ENCODE data around the gene ARHGEF25. TPM values are rescaled to one million over a fixed set of nuclear protein-coding genes. Genes with fewer than 3 reads are reported as not detected.
"Not testable (repeated sequence)": the region's sequence is repeated elsewhere in the genome, so short reads cannot be mapped to it uniquely, and the experiment has no call there.

The ARHGEF25 gene
- polyA plus RNA-seq (ENCODE audit: insufficient read length): 30.5 TPM
- long read RNA-seq, donor 1, partial matches to known transcripts: 8 of 11 reads
- long read RNA-seq, donor 1, other reads (novel, unspliced or antisense): 0 of 11 reads
- long read RNA-seq, donor 2, partial matches to known transcripts: 10 of 11 reads
- long read RNA-seq, donor 2, other reads (novel, unspliced or antisense): 0 of 11 reads
- long read RNA-seq, donor 3: 0 reads
- long read RNA-seq, donor 4: 0 reads
- long read RNA-seq, donor 5, partial matches to known transcripts: 13 of 15 reads
- long read RNA-seq, donor 5, other reads (novel, unspliced or antisense): 0 of 15 reads
- long read RNA-seq, donor 6, partial matches to known transcripts: 9 of 14 reads
- long read RNA-seq, donor 6, other reads (novel, unspliced or antisense): 0 of 14 reads
- long read RNA-seq, donor 7, partial matches to known transcripts: 12 of 16 reads
- long read RNA-seq, donor 7, other reads (novel, unspliced or antisense): 0 of 16 reads
- long read RNA-seq, donor 8, partial matches to known transcripts: 6 of 6 reads
- long read RNA-seq, donor 8, other reads (novel, unspliced or antisense): 0 of 6 reads

GRCh38 chr12:57611108-57611826 is at the start of gene ARHGEF25:
TSS of gene ARHGEF25 (plus strand) at chr12:57611435. CDS start at chr12:57611895, 460 bp downstream.
- peak; percentile 75 for DNase-seq

GRCh38 chr12:57563358-57563757 is 47.9 kb upstream of the ARHGEF25 start:
- no peak for DNase-seq

GRCh38 chr12:57564178-57564740 is 47.0 kb upstream of the ARHGEF25 start:
- DNase-seq: no peak

- DNase-seq: no peak
Observed at GRCh38 chr12:57568838-57569237, 42.4 kb upstream of the ARHGEF25 start.

GRCh38 chr12:57569858-57570257 is 41.4 kb upstream of the ARHGEF25 start:
- DNase-seq: no peak

GRCh38 chr12:57570438-57570837 is 40.8 kb upstream of the ARHGEF25 start:
- not testable (repeated sequence) for DNase-seq

- no peak for DNase-seq
Observed at GRCh38 chr12:57571926-57572762, 39.1 kb upstream of the ARHGEF25 start.

- DNase-seq: no peak
Observed at GRCh38 chr12:57574795-57575194, 36.4 kb upstream of the ARHGEF25 start.

- no peak for DNase-seq
Observed at GRCh38 chr12:57575771-57576612, 35.2 kb upstream of the ARHGEF25 start.

- DNase-seq: no peak
Observed at GRCh38 chr12:57576613-57577160, 34.5 kb upstream of the ARHGEF25 start.

- DNase-seq: no peak
Observed at GRCh38 chr12:57577981-57578758, 33.1 kb upstream of the ARHGEF25 start.

GRCh38 chr12:57579011-57579410 is 32.2 kb upstream of the ARHGEF25 start:
- no peak for DNase-seq

GRCh38 chr12:57579677-57580465 is 31.4 kb upstream of the ARHGEF25 start:
- DNase-seq: no peak

GRCh38 chr12:57580466-57580795 is 30.8 kb upstream of the ARHGEF25 start:
- DNase-seq: no peak

- DNase-seq: no peak
Observed at GRCh38 chr12:57581802-57582201, 29.4 kb upstream of the ARHGEF25 start.

- no peak for DNase-seq
Observed at GRCh38 chr12:57582440-57582839, 28.8 kb upstream of the ARHGEF25 start.

- DNase-seq: peak; percentile 75
Observed at GRCh38 chr12:57583008-57583831, 28.0 kb upstream of the ARHGEF25 start.

GRCh38 chr12:57584050-57584449 is 27.2 kb upstream of the ARHGEF25 start:
- no peak for DNase-seq
